K562 (cell line): ENCODE data around the gene LIMS1.
"Not testable (repeated sequence)": the region's sequence is repeated elsewhere in the genome, so short reads cannot be mapped to it uniquely, and the experiment has no call there.

Experiments used
- CCNT2 ChIP-seq: IDR thresholded peaks from 2 replicates; pipeline ENCODE4 v1.6.1; 2011; ENCODE audit warnings: borderline replicate concordance, low read depth, mild to moderate bottlenecking, moderate library complexity, mixed read lengths, low read length; ENCODE audit not compliant: insufficient read length; ENCODE audit errors: extremely low read depth
- SMAD2 ChIP-seq: fragments of 150-350 bp; IDR thresholded peaks from 2 replicates; pipeline ENCODE4 v1.6.1; 2014; ENCODE audit warnings: low read depth, mild to moderate bottlenecking, low read length

DNA sequence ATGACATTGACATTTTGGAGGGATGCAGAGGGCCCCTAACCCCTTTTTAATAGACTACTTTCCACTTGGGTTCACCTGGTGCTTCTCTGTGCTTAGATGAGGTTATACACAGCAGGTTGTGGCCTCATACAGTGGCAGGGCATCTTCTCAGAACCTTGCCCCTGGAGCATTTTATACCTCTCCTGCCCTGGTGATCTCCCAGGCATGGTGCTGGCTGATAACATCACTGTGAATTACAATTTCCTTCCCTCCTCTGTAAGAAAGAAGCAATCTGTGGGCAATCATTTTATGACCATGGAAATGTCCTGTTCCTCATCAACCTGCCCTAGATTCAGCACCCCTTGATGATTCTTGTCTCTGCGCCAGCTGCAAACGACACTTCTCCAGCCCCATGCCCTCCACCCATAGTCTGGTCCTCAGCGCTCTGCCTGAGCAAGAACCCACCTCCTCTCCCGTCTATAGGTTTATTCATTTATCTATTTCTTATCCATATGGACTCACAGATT is 143.0 kb downstream of the LIMS1 start:
- not testable (repeated sequence) for TF ChIP-seq CCNT2, SMAD2
